ENCODE measurements around the gene PTGFR. TPM values are rescaled to one million over a fixed set of nuclear protein-coding genes. Genes with fewer than 3 reads are reported as not detected.

The PTGFR gene
- total and polyA plus RNA-seq, 4 donors, result 0.36 to 44.3 (median 3.9) TPM; not detected in 1

- Histone ChIP-seq H3K36me3 (ENCODE audit: control insufficient read depth in 1 of 2, insufficient read depth in 2 of 2, low read length in 1 of 2) (no peaks in the 10 kb centered on the region), H3K27ac (ENCODE audit: low read depth in 1 of 2, low read length in 2 of 2) (no peak overlapping the region), H3K4me3 (ENCODE audit: low read length in 2 of 2) (no peak overlapping the region), H3K4me1 (ENCODE audit: control insufficient read depth in 1 of 2, insufficient read depth in 2 of 2, low read length in 2 of 2) (no peaks in the 10 kb centered on the region), H3K27me3 (ENCODE audit: control insufficient read depth in 1 of 2, insufficient read depth in 2 of 2, low read length in 1 of 2) (no peaks in the 10 kb centered on the region), H3K9me3 (ENCODE audit: control insufficient read depth, low read length) (no peaks in the 10 kb centered on the region)
- peak; percentile 52 for ATAC-seq (ENCODE audit: low FRiP score)
- intact Hi-C loops (cut with DNase I), result no loop called here
- DNase-seq, result no peak
- 46 to 49% methylated on average over 2 of the region's 2 CpGs for WGBS, 2 donors
Observed at GRCh38 chr1:78500529-78500928, 9.8 kb downstream of the PTGFR start.

- no peak for ATAC-seq (ENCODE audit: low FRiP score)
- DNase-seq, result no peak
- no peak overlapping the region for H3K4me3 ChIP-seq (ENCODE audit: low read length in 2 of 2)
- H3K9me3 ChIP-seq (ENCODE audit: control insufficient read depth, low read length), result no peaks in the 10 kb centered on the region
- intact Hi-C loops (cut with DNase I), result no loop called here
- H3K36me3 ChIP-seq (ENCODE audit: control insufficient read depth in 1 of 2, insufficient read depth in 2 of 2, low read length in 1 of 2), result no peaks in the 10 kb centered on the region
- H3K27ac ChIP-seq (ENCODE audit: low read depth in 1 of 2, low read length in 2 of 2), result no peak overlapping the region
- H3K27me3 ChIP-seq (ENCODE audit: control insufficient read depth in 1 of 2, insufficient read depth in 2 of 2, low read length in 1 of 2), result no peaks in the 10 kb centered on the region
- no peaks in the 10 kb centered on the region for H3K4me1 ChIP-seq (ENCODE audit: control insufficient read depth in 1 of 2, insufficient read depth in 2 of 2, low read length in 2 of 2)
Observed at GRCh38 chr1:78501203-78501602, 10.4 kb downstream of the PTGFR start.

DNA sequence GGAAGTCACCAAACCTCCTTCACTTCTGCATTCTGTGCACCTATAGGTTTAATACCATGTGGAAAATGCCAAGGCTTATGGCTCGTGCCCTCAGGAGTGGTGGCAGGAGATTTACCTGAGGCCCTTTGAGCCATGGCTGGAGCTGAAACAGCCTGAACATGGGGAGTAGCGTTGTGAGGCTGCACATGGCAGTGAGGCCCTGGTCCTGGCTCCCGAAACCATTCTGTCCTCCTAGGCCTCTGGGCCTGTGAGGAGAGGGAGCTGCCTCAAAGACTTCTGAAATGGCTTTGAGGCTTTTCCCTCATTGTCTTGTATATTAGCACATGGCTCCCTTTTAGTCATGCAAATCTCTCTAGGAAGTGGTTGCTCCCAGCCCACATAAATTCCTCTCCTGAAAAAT, 20.6 kb downstream of the PTGFR start:
- DNase-seq (no peak), ATAC-seq (ENCODE audit: low FRiP score) (no peak)
- Histone ChIP-seq H3K4me3 (ENCODE audit: low read length in 2 of 2) (no peak overlapping the region), H3K9me3 (ENCODE audit: control insufficient read depth, low read length) (peaks cover 1% of the 10 kb centered on the region), H3K27me3 (ENCODE audit: control insufficient read depth in 1 of 2, insufficient read depth in 2 of 2, low read length in 1 of 2) (peaks cover 0 to 1% of the 10 kb centered on the region in 2 donors), H3K4me1 (ENCODE audit: control insufficient read depth in 1 of 2, insufficient read depth in 2 of 2, low read length in 2 of 2) (no peaks in the 10 kb centered on the region), H3K27ac (ENCODE audit: low read depth in 1 of 2, low read length in 2 of 2) (no peak overlapping the region), H3K36me3 (ENCODE audit: control insufficient read depth in 1 of 2, insufficient read depth in 2 of 2, low read length in 1 of 2) (no peaks in the 10 kb centered on the region)
- WGBS, 2 donors, result 70 to 77% methylated on average over 3 of the region's 3 CpGs
- intact Hi-C loops (cut with DNase I), result no loop called here

DNA sequence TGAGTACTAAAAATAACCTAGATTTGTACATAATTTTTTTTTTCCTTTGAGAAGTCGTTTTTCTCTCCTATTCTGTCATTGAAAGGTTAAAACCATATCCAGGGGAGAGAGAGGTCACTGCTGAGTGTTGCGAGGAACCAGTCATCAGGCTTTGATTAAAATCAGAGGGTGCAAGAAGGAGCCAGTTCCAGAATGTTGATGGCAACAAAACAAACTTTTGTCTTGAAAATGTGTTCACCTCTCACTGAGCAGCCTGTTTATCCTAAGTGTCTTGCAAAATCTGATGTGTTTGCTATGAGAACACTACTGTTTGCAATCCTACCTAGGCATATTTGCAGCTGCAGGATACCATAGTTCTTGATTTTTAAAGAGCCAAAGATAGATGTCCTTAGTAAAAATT, 25.9 kb downstream of the PTGFR start:
- no peaks in the 10 kb centered on the region for H3K36me3 ChIP-seq (ENCODE audit: control insufficient read depth in 1 of 2, insufficient read depth in 2 of 2, low read length in 1 of 2)
- H3K4me1 ChIP-seq (ENCODE audit: control insufficient read depth in 1 of 2, insufficient read depth in 2 of 2, low read length in 2 of 2), result no peaks in the 10 kb centered on the region
- no peak overlapping the region for H3K4me3 ChIP-seq (ENCODE audit: low read length in 2 of 2)
- ATAC-seq (ENCODE audit: low FRiP score) (no peak), DNase-seq (no peak)
- H3K27me3 ChIP-seq (ENCODE audit: control insufficient read depth in 1 of 2, insufficient read depth in 2 of 2, low read length in 1 of 2), result no peaks in the 10 kb centered on the region
- WGBS, 2 donors, result 17 to 22% methylated on average over 2 of the region's 2 CpGs
- peaks cover 1% of the 10 kb centered on the region for H3K9me3 ChIP-seq (ENCODE audit: control insufficient read depth, low read length)
- intact Hi-C loops (cut with DNase I), result no loop called here
- no peak overlapping the region for H3K27ac ChIP-seq (ENCODE audit: low read depth in 1 of 2, low read length in 2 of 2)

DNA sequence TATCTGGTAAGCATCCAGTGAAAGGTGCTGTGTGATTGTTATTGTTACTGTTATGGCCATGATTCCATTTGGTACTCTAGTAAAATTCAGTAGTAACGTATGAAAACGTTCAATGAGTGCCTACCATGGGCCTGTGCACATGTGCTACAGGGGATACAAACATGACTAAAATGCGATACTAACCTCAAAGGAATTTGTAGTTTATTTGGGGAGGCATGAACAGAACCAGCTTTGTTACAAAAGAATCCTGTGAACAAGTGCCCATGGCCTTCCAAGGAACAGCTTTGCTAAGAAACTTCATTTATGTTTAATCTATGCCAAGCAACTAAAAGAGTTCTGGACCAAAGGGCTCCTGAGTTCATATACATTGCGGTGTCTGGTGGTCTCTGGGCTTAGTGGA, 28.7 kb downstream of the PTGFR start:
- 71 to 77% methylated on average over 4 of the region's 4 CpGs for WGBS, 2 donors
- Histone ChIP-seq H3K36me3 (ENCODE audit: control insufficient read depth in 1 of 2, insufficient read depth in 2 of 2, low read length in 1 of 2) (no peaks in the 10 kb centered on the region), H3K9me3 (ENCODE audit: control insufficient read depth, low read length) (no peaks in the 10 kb centered on the region), H3K4me3 (ENCODE audit: low read length in 2 of 2) (no peak overlapping the region), H3K4me1 (ENCODE audit: control insufficient read depth in 1 of 2, insufficient read depth in 2 of 2, low read length in 2 of 2) (no peaks in the 10 kb centered on the region), H3K27me3 (ENCODE audit: control insufficient read depth in 1 of 2, insufficient read depth in 2 of 2, low read length in 1 of 2) (no peaks in the 10 kb centered on the region), H3K27ac (ENCODE audit: low read depth in 1 of 2, low read length in 2 of 2) (no peak overlapping the region)
- intact Hi-C loops (cut with DNase I), result no loop called here
- ATAC-seq (ENCODE audit: low FRiP score), result no peak
- no peak for DNase-seq

DNA sequence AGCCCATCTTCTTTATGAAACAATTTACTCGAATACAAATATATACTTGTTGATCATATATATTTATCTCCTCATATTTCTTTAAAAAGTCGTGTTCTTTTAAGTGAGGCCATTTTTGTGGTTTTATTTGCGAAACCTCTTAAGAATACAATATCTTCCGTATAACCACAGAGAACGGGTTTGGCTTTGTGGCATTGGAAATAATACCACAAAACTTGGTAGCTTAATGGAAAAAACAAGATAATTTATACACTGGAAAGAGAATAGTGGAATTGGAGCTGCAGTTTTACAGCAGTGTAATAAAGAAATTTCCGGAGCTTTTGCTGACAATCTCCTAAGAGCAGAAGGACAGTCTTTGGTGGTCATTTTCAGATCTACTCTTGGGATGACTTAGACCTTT, 29.4 kb downstream of the PTGFR start:
- Histone ChIP-seq H3K4me3 (ENCODE audit: low read length in 2 of 2) (no peak overlapping the region), H3K36me3 (ENCODE audit: control insufficient read depth in 1 of 2, insufficient read depth in 2 of 2, low read length in 1 of 2) (no peaks in the 10 kb centered on the region), H3K9me3 (ENCODE audit: control insufficient read depth, low read length) (no peaks in the 10 kb centered on the region), H3K27ac (ENCODE audit: low read depth in 1 of 2, low read length in 2 of 2) (no peak overlapping the region), H3K27me3 (ENCODE audit: control insufficient read depth in 1 of 2, insufficient read depth in 2 of 2, low read length in 1 of 2) (no peaks in the 10 kb centered on the region), H3K4me1 (ENCODE audit: control insufficient read depth in 1 of 2, insufficient read depth in 2 of 2, low read length in 2 of 2) (no peaks in the 10 kb centered on the region)
- 85 to 88% methylated on average over 6 of the region's 6 CpGs for WGBS, 2 donors
- DNase-seq, result no peak
- intact Hi-C loops (cut with DNase I), result no loop called here
- ATAC-seq (ENCODE audit: low FRiP score), result no peak

DNA sequence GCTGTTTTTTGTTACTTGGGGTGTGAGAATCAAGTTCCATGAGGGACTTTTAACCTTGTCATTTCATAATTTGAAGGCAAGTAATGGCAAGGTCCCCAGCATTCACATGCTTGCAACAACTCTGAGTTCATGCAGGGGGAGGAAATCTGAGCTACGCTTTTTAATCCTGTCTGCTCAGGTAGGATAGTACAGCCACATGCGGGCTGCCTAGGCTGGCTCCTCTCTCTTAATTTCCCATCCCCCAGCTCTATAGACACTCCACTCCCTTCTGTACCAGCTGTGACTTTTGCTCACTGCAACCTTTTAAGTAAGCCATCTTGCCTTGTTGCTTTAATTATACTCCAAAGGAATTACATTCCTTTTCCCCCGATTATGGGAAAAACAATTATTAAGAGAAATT, 30.1 kb downstream of the PTGFR start:
- no peak for DNase-seq
- Histone ChIP-seq H3K27ac (ENCODE audit: low read depth in 1 of 2, low read length in 2 of 2) (no peak overlapping the region), H3K36me3 (ENCODE audit: control insufficient read depth in 1 of 2, insufficient read depth in 2 of 2, low read length in 1 of 2) (no peaks in the 10 kb centered on the region), H3K4me3 (ENCODE audit: low read length in 2 of 2) (no peak overlapping the region), H3K9me3 (ENCODE audit: control insufficient read depth, low read length) (no peaks in the 10 kb centered on the region), H3K27me3 (ENCODE audit: control insufficient read depth in 1 of 2, insufficient read depth in 2 of 2, low read length in 1 of 2) (no peaks in the 10 kb centered on the region), H3K4me1 (ENCODE audit: control insufficient read depth in 1 of 2, insufficient read depth in 2 of 2, low read length in 2 of 2) (no peaks in the 10 kb centered on the region)
- ATAC-seq (ENCODE audit: low FRiP score), result no peak
- intact Hi-C loops (cut with DNase I), result no loop called here
- 79 to 88% methylated on average over 3 of the region's 3 CpGs for WGBS, 2 donors

GRCh38 chr1:78522136-78522535, 31.4 kb downstream of the PTGFR start:
- H3K4me3 ChIP-seq (ENCODE audit: low read length in 2 of 2), result no peak overlapping the region
- intact Hi-C loops (cut with DNase I), result no loop called here
- no peaks in the 10 kb centered on the region for H3K9me3 ChIP-seq (ENCODE audit: control insufficient read depth, low read length)
- ATAC-seq (ENCODE audit: low FRiP score) (no peak), DNase-seq (no peak)
- H3K4me1 ChIP-seq (ENCODE audit: control insufficient read depth in 1 of 2, insufficient read depth in 2 of 2, low read length in 2 of 2), result no peaks in the 10 kb centered on the region
- H3K27ac ChIP-seq (ENCODE audit: low read depth in 1 of 2, low read length in 2 of 2), result no peak overlapping the region
- H3K27me3 ChIP-seq (ENCODE audit: control insufficient read depth in 1 of 2, insufficient read depth in 2 of 2, low read length in 1 of 2), result no peaks in the 10 kb centered on the region
- 73 to 79% methylated on average over 2 of the region's 2 CpGs for WGBS, 2 donors
- H3K36me3 ChIP-seq (ENCODE audit: control insufficient read depth in 1 of 2, insufficient read depth in 2 of 2, low read length in 1 of 2), result no peaks in the 10 kb centered on the region

GRCh38 chr1:78526496-78526895, 35.7 kb downstream of the PTGFR start:
- intact Hi-C loops (cut with DNase I), result no loop called here
- Histone ChIP-seq H3K9me3 (ENCODE audit: control insufficient read depth, low read length) (no peaks in the 10 kb centered on the region), H3K4me1 (ENCODE audit: control insufficient read depth in 1 of 2, insufficient read depth in 2 of 2, low read length in 2 of 2) (no peaks in the 10 kb centered on the region), H3K4me3 (ENCODE audit: low read length in 2 of 2) (no peak overlapping the region), H3K36me3 (ENCODE audit: control insufficient read depth in 1 of 2, insufficient read depth in 2 of 2, low read length in 1 of 2) (no peaks in the 10 kb centered on the region), H3K27me3 (ENCODE audit: control insufficient read depth in 1 of 2, insufficient read depth in 2 of 2, low read length in 1 of 2) (no peaks in the 10 kb centered on the region), H3K27ac (ENCODE audit: low read depth in 1 of 2, low read length in 2 of 2) (no peak overlapping the region)
- 43 to 44% methylated on average over 2 of the region's 2 CpGs for WGBS, 2 donors
- DNase-seq, result no peak
- no peak for ATAC-seq (ENCODE audit: low FRiP score)
